SU-DHL-6 (cell line): ENCODE results near the gene SOX6.

ENCODE experiments used
- H2AFZ ChIP-seq: fragments of 200-600 bp; sonication (generic); 2 replicates; pipeline ENCODE4 v1.6.1; 2014; ENCODE audit warnings: low read depth, mild to moderate bottlenecking, moderate library complexity, mixed read lengths, antibody characterized with exemption, low read length; ENCODE audit not compliant: severe bottlenecking
- H3F3A ChIP-seq: fragments of 200-600 bp; shearing (Covaris generic); 2 replicates; pipeline ENCODE4 v1.6.0; 2016; ENCODE audit warnings: antibody characterized with exemption, mild to moderate bottlenecking; ENCODE audit not compliant: insufficient read depth
- H3K27ac ChIP-seq: fragments of 200-600 bp; sonication (generic); 2 replicates; pipeline ENCODE4 v1.5.1; 2016; ENCODE audit warnings: low read depth, mild to moderate bottlenecking, low read length, moderate library complexity, mixed read lengths
- H3K27me3 ChIP-seq: fragments of 200-600 bp; sonication (generic), shearing (Covaris generic); 2 replicates; pipeline ENCODE4 v1.6.0; 2014; ENCODE audit warnings: mild to moderate bottlenecking, low read length
- H3K36me3 ChIP-seq: fragments of 200-600 bp; sonication (generic); 2 replicates; pipeline ENCODE4 v1.6.1; 2014; ENCODE audit warnings: mild to moderate bottlenecking, low read length, mixed read lengths
- H3K4me2 ChIP-seq: fragments of 300-600, 200-600 bp; shearing (Covaris generic), sonication (generic); 2 replicates; pipeline ENCODE4 v1.6.0; 2014; ENCODE audit warnings: low read length, low read depth, mild to moderate bottlenecking; ENCODE audit not compliant: poor library complexity, severe bottlenecking
- H3K4me3 ChIP-seq: fragments of 200-600 bp; sonication (generic); 2 replicates; pipeline ENCODE4 v1.5.1; 2014; ENCODE audit warnings: antibody characterized with exemption, low read length, mild to moderate bottlenecking, mixed read lengths; ENCODE audit not compliant: insufficient read depth, poor library complexity, severe bottlenecking
- H3K79me2 ChIP-seq: fragments of 200-600 bp; sonication (generic); 2 replicates; pipeline ENCODE4 v1.6.1; 2014; ENCODE audit warnings: mild to moderate bottlenecking, low read length, moderate library complexity; ENCODE audit not compliant: insufficient read depth
- H3K9ac ChIP-seq: fragments of 200-600 bp; sonication (generic); 2 replicates; pipeline ENCODE4 v1.7.0; 2014; ENCODE audit warnings: mild to moderate bottlenecking, low read length
- H3K9me2 ChIP-seq: fragments of 200-600 bp; sonication (generic); replicated peaks from 2 replicates; pipeline ENCODE4 v1.6.1; 2014; ENCODE audit warnings: low read length; ENCODE audit not compliant: insufficient read depth
- H3K9me3 ChIP-seq: fragments of 200-600 bp; sonication (generic); 2 replicates; pipeline ENCODE4 v1.6.1; 2014; ENCODE audit warnings: low read length, mixed read lengths; ENCODE audit not compliant: insufficient read depth
- H4K20me1 ChIP-seq: fragments of 200-600 bp; sonication (generic); 2 replicates; pipeline ENCODE4 v1.6.1; 2014; ENCODE audit warnings: low read depth, mild to moderate bottlenecking, antibody characterized with exemption, low read length, moderate library complexity, mixed read lengths
- CTCF ChIP-seq: fragments of 200-600 bp; sonication (generic); IDR thresholded peaks from one replicate; pipeline ENCODE4 v1.5.1; 2017; ENCODE audit warnings: antibody characterized with exemption, mild to moderate bottlenecking, low read length, moderate library complexity; ENCODE audit not compliant: insufficient read depth, poor library complexity, severe bottlenecking
- EZH2phosphoT487 ChIP-seq: fragments of 200-600 bp; sonication (generic), shearing (Covaris generic); conservative IDR thresholded peaks from 2 replicates; pipeline ENCODE4 v1.6.1; 2018; ENCODE audit warnings: mild to moderate bottlenecking, antibody characterized with exemption, low read length, moderate library complexity, mixed read lengths

SOX6 gene

GRCh38 chr11:16086229-16086819 is 270.0 kb downstream of the SOX6 start:
- Histone ChIP-seq H3K4me2 (no peak overlapping the region), H3K27me3 (no peaks in the 10 kb centered on the region), H2AFZ (no peak overlapping the region), H3K27ac (no peak overlapping the region), H4K20me1 (no peaks in the 10 kb centered on the region), H3K9ac (no peak overlapping the region), H3K79me2 (no peaks in the 10 kb centered on the region), H3F3A (no peaks in the 10 kb centered on the region), H3K9me3 (no peaks in the 10 kb centered on the region), H3K9me2 (0 out of 2 replicates have a peak, but pooled peaks cover 4% of the 10 kb centered on the region), H3K36me3 (no peaks in the 10 kb centered on the region), H3K4me3 (no peak overlapping the region)
- no peak for TF ChIP-seq EZH2phosphoT487
- no peak for TF ChIP-seq CTCF

- no peaks in the 10 kb centered on the region for H3K9me3 ChIP-seq
- no peak overlapping the region for H3K9ac ChIP-seq
- no peaks in the 10 kb centered on the region for H3K36me3 ChIP-seq
- 0 out of 2 replicates have a peak, but pooled peaks cover 4% of the 10 kb centered on the region for H3K9me2 ChIP-seq
- no peaks in the 10 kb centered on the region for H3K27me3 ChIP-seq
- no peak overlapping the region for H3K4me3 ChIP-seq
- TF ChIP-seq CTCF (no peak), EZH2phosphoT487 (no peak)
- no peaks in the 10 kb centered on the region for H3F3A ChIP-seq
- H3K27ac ChIP-seq = no peak overlapping the region
- H4K20me1 ChIP-seq = no peaks in the 10 kb centered on the region
- H2AFZ ChIP-seq = no peak overlapping the region
- no peaks in the 10 kb centered on the region for H3K79me2 ChIP-seq
- no peak overlapping the region for H3K4me2 ChIP-seq
Observed at GRCh38 chr11:16082095-16083055, 274.0 kb downstream of the SOX6 start.

- Histone ChIP-seq H3K9me3 (no peaks in the 10 kb centered on the region), H2AFZ (no peak overlapping the region), H4K20me1 (no peaks in the 10 kb centered on the region), H3K79me2 (no peaks in the 10 kb centered on the region), H3K4me3 (no peak overlapping the region), H3K4me2 (no peak overlapping the region), H3K9me2 (0 out of 2 replicates have a peak, but pooled peaks cover 4% of the 10 kb centered on the region), H3F3A (no peaks in the 10 kb centered on the region), H3K27me3 (no peaks in the 10 kb centered on the region), H3K9ac (no peak overlapping the region), H3K36me3 (no peaks in the 10 kb centered on the region), H3K27ac (no peak overlapping the region)
- no peak for TF ChIP-seq CTCF
- no peak for TF ChIP-seq EZH2phosphoT487
Observed at GRCh38 chr11:16081382-16082094, 274.8 kb downstream of the SOX6 start.
